MCF 10A (cell line): ENCODE data around the gene SCAF11. TPM values are rescaled to one million over a fixed set of nuclear protein-coding genes. Genes with fewer than 3 reads are reported as not detected.

Experiments used
- BruUV-seq: library from RNA; stranded (reverse); fragments of 400-500 nt; replicated peaks from 2 replicates; lab custom pipeline; 2021; lab: Mats Ljungman, UMichigan
- CTCF ChIA-PET: fragments of 300-600 bp; sonication (Branson Sonifier 250); formaldehyde crosslinking; extraction: SDS; loops from one replicate; lab custom pipeline; 2021; ENCODE audit warnings: antibody characterized with exemption, inconsistent platforms; lab: Yijun Ruan, JAX
- POLR2A ChIA-PET: fragments of 300-600, 350-650 bp; sonication (Branson Sonifier 250); formaldehyde crosslinking; extraction: SDS; loops from one replicate; lab custom pipeline; 2020; ENCODE audit warnings: antibody characterized with exemption, inconsistent platforms; lab: Yijun Ruan, JAX
- DNase-seq: peaks from one replicate; pipeline ENCODE4 v3.0.0-alpha.2; 2018; ENCODE audit not compliant: unreplicated experiment
- H3K27ac Mint-ChIP-seq: one replicate; pipeline ENCODE4 v1.8.0; 2022; ENCODE audit warnings: mild to moderate bottlenecking, low read depth, mixed read lengths; ENCODE audit not compliant: unreplicated experiment
- H3K27me3 Mint-ChIP-seq: one replicate; pipeline ENCODE4 v1.8.0; 2022; ENCODE audit warnings: mixed read lengths; ENCODE audit not compliant: insufficient read depth, unreplicated experiment
- H3K36me3 Mint-ChIP-seq: one replicate; pipeline ENCODE4 v1.8.0; 2022; ENCODE audit warnings: mild to moderate bottlenecking, moderate library complexity, mixed read lengths; ENCODE audit not compliant: insufficient read depth, unreplicated experiment
- H3K4me1 Mint-ChIP-seq: one replicate; pipeline ENCODE4 v1.8.0; 2022; ENCODE audit warnings: mixed read lengths; ENCODE audit not compliant: insufficient read depth, unreplicated experiment
- H3K4me3 Mint-ChIP-seq: one replicate; pipeline ENCODE4 v1.8.0; 2022; ENCODE audit warnings: mild to moderate bottlenecking, moderate library complexity, mixed read lengths; ENCODE audit not compliant: unreplicated experiment
- H3K9me3 Mint-ChIP-seq: one replicate; pipeline ENCODE4 v1.8.0; 2022; ENCODE audit warnings: mixed read lengths; ENCODE audit not compliant: unreplicated experiment
- CTCF ChIP-seq: fragments of 200-600 bp; IDR thresholded peaks from one replicate; pipeline ENCODE4 v1.8.0; 2022; ENCODE audit warnings: antibody characterized with exemption, mild to moderate bottlenecking; ENCODE audit not compliant: unreplicated experiment
- intact Hi-C: fragments of 100-400 bp; cut with micrococcal nuclease; formaldehyde crosslinking; loops from 2 replicates; pipeline ENCODE4 v1.14.1; 2022
- total RNA-seq: library from RNA; stranded (reverse); gene quantifications from 2 replicates; pipeline ENCODE4 v1.2.3, GENCODE V29; 2022

The SCAF11 gene
- total RNA-seq, 1 experiment from 2014 or later: 107 TPM

DNA sequence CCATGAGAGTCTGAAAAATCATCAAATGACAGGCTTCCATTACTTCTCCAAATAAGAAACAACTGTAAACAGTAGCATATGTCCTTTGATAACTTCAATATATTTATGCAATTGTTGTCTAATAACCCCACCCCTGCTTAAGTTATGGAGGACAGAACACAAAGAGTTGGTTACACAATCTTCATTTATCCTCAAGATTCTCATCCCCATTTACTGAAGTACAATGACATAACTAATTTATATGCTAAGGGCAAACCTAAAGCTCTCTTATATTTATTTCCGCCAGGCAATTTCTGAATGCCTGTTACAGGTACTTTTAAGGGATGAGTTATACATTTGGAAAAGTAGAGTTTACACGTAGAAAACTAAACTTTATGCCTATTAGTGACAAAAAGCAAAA is 12.3 kb downstream of the SCAF11 start:
- TF ChIP-seq CTCF: no peak
- intact Hi-C loops: no loop called here
- H3K4me1 Mint-ChIP-seq: peaks cover 46% of the 10 kb centered on the region
- no peak overlapping the region for H3K4me3 Mint-ChIP-seq
- no TSS peak for BruUV-seq
- no peaks in the 10 kb centered on the region for H3K9me3 Mint-ChIP-seq
- H3K27ac Mint-ChIP-seq: no peak overlapping the region
- peaks cover 2% of the 10 kb centered on the region for H3K36me3 Mint-ChIP-seq
- POLR2A ChIA-PET: interaction anchor here (0.8 kb wide), 1 partner anchor 34 kb away, joined by 3 read pairs; no protein-coding TSS in a partner anchor
- DNase-seq: no peak
- CTCF ChIA-PET: interaction anchor here (1.0 kb wide), 1 partner anchor 12 kb away, joined by 3 read pairs; no protein-coding TSS in a partner anchor
- no peaks in the 10 kb centered on the region for H3K27me3 Mint-ChIP-seq

GRCh38 chr12:45977620-45978019 is 12.8 kb downstream of the SCAF11 start:
- no peak for DNase-seq
- H3K4me1 Mint-ChIP-seq: peaks cover 45% of the 10 kb centered on the region
- intact Hi-C loops: no loop called here
- no peak for TF ChIP-seq CTCF
- ChIA-PET CTCF (interaction anchor here (1.0 kb wide), 1 partner anchor 12 kb away, joined by 3 read pairs; no protein-coding TSS in a partner anchor), POLR2A (interaction anchor here (0.7 to 0.8 kb wide), 2 partner anchors 32 to 34 kb away, joined by 3 read pairs; no protein-coding TSS in a partner anchor)
- no peak overlapping the region for H3K4me3 Mint-ChIP-seq
- no TSS peak for BruUV-seq
- H3K9me3 Mint-ChIP-seq: no peaks in the 10 kb centered on the region
- no peak overlapping the region for H3K27ac Mint-ChIP-seq
- peaks cover 7% of the 10 kb centered on the region for H3K36me3 Mint-ChIP-seq
- H3K27me3 Mint-ChIP-seq: no peaks in the 10 kb centered on the region

DNA sequence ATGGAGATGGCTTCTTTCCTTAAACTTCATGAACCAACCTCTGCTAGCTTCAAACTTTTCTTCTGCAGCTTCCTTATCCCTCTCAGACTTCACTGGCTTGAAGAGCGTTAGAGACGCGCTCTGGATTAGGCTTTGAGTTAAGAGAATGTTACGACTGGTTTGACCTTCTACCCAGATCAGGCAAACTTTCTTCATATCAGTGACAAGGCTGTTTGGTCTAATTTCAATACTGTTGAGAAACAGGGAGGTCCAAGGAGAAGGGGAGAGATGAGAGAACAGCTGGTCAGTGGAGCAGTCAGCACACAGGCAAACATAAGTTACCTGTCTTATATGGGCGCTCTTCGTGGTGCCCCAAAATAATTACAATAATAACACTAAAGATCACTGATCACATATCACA is 14.9 kb downstream of the SCAF11 start:
- no peaks in the 10 kb centered on the region for H3K27me3 Mint-ChIP-seq
- no TSS peak for BruUV-seq
- no peak for TF ChIP-seq CTCF
- no peaks in the 10 kb centered on the region for H3K9me3 Mint-ChIP-seq
- no peak overlapping the region for H3K4me3 Mint-ChIP-seq
- H3K36me3 Mint-ChIP-seq: peaks cover 15% of the 10 kb centered on the region
- DNase-seq: no peak
- intact Hi-C loops: no loop called here
- H3K27ac Mint-ChIP-seq: no peak overlapping the region
- CTCF ChIA-PET: no interaction called here
- peaks cover 42% of the 10 kb centered on the region for H3K4me1 Mint-ChIP-seq
- POLR2A ChIA-PET: interaction anchor here (0.6 kb wide), 1 partner anchor 740 kb away, joined by 3 read pairs; no protein-coding TSS in a partner anchor

GRCh38 chr12:45974883-45975282 is 15.5 kb downstream of the SCAF11 start:
- CTCF ChIA-PET: no interaction called here
- Mint-ChIP-seq H3K36me3 (peaks cover 15% of the 10 kb centered on the region), H3K27me3 (no peaks in the 10 kb centered on the region), H3K27ac (no peak overlapping the region), H3K9me3 (no peaks in the 10 kb centered on the region), H3K4me3 (no peak overlapping the region), H3K4me1 (peaks cover 35% of the 10 kb centered on the region)
- BruUV-seq: no TSS peak
- intact Hi-C loops: no loop called here
- no peak for TF ChIP-seq CTCF
- DNase-seq: no peak
- POLR2A ChIA-PET: interaction anchor here (0.6 kb wide), 1 partner anchor 740 kb away, joined by 3 read pairs; no protein-coding TSS in a partner anchor
